Measurements from ENCODE around the gene ZNF273.
"Not testable (repeated sequence)": the region's sequence is repeated elsewhere in the genome, so short reads cannot be mapped to it uniquely, and the experiment has no call there.

ZNF273 gene

GRCh38 chr7:64902806-64903721, at the start of gene ZNF273:
ZNF273 (plus strand) TSS chr7:64903273; CDS start chr7:64903318, 45 bp downstream.
- peak; percentile 69 to 78 (median 75) for DNase-seq (ENCODE audit: low read depth in 3 of 3, low spot score in 1 of 3)

- DNase-seq (ENCODE audit: low read depth in 3 of 3, low spot score in 1 of 3) = no peak
Measured at GRCh38 chr7:64853679-64854078, 49.4 kb upstream of the ZNF273 start.

- no peak for DNase-seq (ENCODE audit: low read depth in 3 of 3, low spot score in 1 of 3)
Measured at GRCh38 chr7:64854969-64855368, 48.1 kb upstream of the ZNF273 start.

DNA sequence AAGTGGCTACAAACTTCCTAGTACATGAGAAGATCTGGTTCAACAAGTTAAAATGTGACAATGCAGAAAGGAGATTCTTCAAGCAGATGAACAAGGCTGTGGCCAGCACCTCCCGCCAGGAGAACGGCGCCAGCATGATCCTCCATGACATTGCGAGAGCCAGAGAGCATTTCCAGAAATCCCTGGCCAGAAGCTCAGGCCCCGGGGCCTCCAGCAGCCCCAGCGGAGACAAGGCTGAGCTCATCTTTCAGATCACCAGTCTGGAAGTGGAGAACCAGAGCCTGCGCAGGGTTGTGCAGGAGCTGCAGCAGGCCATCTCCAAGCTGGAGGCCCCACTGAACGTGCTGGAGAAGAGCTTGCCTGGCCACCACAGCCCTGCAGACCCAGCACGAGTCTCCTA, 40.1 kb upstream of the ZNF273 start:
- no peak for DNase-seq (ENCODE audit: low read depth in 3 of 3, low spot score in 1 of 3)

- DNase-seq (ENCODE audit: low read depth in 3 of 3, low spot score in 1 of 3) = not testable (repeated sequence)
Measured at GRCh38 chr7:64863530-64863929, 39.5 kb upstream of the ZNF273 start.

- no peak for DNase-seq (ENCODE audit: low read depth in 3 of 3, low spot score in 1 of 3)
Measured at GRCh38 chr7:64863969-64864368, 39.1 kb upstream of the ZNF273 start.

DNA sequence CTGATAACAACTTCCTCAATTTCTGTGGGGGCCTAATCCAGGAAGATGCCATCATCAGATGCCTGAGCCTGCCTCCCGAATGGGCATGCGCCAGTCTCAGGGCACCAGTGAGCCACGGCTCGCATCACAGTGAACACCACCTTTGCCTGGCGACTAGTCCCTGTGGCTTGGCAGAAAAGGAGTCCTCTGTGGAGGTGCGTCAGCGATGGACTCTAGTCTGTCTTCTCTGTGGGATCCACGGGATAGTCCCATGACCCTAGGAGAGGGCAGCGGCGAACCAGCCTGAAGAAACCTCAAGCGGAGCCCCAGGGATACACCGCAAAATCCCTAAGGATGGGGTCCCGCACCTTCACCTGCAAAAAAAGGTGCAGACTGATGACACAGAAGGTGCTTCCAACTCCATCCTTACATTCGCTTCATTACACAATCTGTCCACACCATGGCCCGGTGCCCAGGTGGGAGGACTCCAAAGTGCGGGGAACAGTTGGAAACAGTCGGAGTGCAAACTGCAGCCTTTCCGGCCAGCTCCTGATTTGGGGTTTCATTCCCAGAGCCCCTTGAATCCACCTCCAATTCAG, 35.1 kb upstream of the ZNF273 start:
- no peak for DNase-seq (ENCODE audit: low read depth in 3 of 3, low spot score in 1 of 3)

GRCh38 chr7:64868499-64868898, 34.6 kb upstream of the ZNF273 start:
- DNase-seq (ENCODE audit: low read depth in 3 of 3, low spot score in 1 of 3) = no peak

- DNase-seq (ENCODE audit: low read depth in 3 of 3, low spot score in 1 of 3) = no peak
Measured at GRCh38 chr7:64869121-64869725, 33.9 kb upstream of the ZNF273 start.

DNA sequence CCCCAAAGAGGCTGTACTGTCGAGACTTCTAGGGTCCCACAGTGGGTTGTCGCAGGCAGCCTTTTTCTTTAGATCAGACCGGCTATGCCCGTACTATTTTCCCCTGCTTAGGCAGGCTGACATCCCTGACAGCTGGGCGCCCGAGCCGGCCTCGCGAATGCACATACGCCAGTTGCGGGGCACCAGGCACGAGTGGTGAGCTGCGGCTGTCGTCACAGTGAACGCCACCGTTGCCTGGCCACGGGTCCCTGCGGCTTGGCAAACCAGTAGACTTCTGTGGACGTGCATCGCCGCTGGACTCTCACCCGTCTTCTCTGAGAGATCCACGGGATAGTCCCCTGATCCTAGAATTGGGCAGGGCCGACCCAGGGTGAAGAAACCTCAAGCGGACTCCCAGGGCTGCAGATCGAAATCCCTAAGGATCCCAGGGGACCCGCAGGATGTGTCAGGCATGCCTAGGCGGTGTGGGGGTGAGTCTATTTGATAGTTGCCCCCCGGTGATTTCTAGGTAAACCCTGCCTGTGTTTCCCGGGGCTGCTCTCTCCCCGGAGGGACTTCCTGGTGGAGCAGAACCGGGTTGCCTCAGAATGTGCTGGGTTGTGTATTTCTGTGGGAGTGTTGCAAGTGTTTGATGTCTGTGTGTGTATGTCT, 33.0 kb upstream of the ZNF273 start:
- no peak for DNase-seq (ENCODE audit: low read depth in 3 of 3, low spot score in 1 of 3)

GRCh38 chr7:64870656-64871055, 32.4 kb upstream of the ZNF273 start:
- DNase-seq (ENCODE audit: low read depth in 3 of 3, low spot score in 1 of 3) = no peak

GRCh38 chr7:64871761-64872160, 31.3 kb upstream of the ZNF273 start:
- no peak for DNase-seq (ENCODE audit: low read depth in 3 of 3, low spot score in 1 of 3)

GRCh38 chr7:64872351-64873154, 30.5 kb upstream of the ZNF273 start:
- no peak for DNase-seq (ENCODE audit: low read depth in 3 of 3, low spot score in 1 of 3)

- DNase-seq (ENCODE audit: low read depth in 3 of 3, low spot score in 1 of 3) = no peak
Measured at GRCh38 chr7:64873155-64873500, 29.9 kb upstream of the ZNF273 start.

- DNase-seq (ENCODE audit: low read depth in 3 of 3, low spot score in 1 of 3) = no peak
Measured at GRCh38 chr7:64873517-64873916, 29.6 kb upstream of the ZNF273 start.

GRCh38 chr7:64874114-64874513, 29.0 kb upstream of the ZNF273 start:
- no peak for DNase-seq (ENCODE audit: low read depth in 3 of 3, low spot score in 1 of 3)

- no peak for DNase-seq (ENCODE audit: low read depth in 3 of 3, low spot score in 1 of 3)
Measured at GRCh38 chr7:64874562-64875250, 28.4 kb upstream of the ZNF273 start.

DNA sequence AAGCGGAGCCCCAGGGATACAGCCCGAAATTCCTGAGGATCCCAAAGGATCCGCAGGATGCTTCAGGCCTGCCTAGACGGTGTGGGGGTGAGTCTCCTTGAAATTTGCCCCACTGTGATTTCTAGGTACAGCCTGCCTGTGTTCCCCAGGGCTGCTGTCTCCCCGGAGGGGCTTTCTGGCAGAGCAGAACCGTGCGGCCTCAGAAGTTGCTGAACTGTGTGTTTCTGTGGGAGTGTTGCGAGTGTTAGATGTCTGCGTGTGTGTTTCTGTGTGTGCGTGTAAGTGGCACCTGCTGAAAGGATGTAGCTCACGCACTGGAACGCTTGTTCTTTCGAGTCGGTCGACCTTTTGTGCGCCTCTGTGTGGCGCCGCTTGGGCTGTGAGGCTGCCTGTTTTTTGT, 27.8 kb upstream of the ZNF273 start:
- no peak for DNase-seq (ENCODE audit: low read depth in 3 of 3, low spot score in 1 of 3)

DNA sequence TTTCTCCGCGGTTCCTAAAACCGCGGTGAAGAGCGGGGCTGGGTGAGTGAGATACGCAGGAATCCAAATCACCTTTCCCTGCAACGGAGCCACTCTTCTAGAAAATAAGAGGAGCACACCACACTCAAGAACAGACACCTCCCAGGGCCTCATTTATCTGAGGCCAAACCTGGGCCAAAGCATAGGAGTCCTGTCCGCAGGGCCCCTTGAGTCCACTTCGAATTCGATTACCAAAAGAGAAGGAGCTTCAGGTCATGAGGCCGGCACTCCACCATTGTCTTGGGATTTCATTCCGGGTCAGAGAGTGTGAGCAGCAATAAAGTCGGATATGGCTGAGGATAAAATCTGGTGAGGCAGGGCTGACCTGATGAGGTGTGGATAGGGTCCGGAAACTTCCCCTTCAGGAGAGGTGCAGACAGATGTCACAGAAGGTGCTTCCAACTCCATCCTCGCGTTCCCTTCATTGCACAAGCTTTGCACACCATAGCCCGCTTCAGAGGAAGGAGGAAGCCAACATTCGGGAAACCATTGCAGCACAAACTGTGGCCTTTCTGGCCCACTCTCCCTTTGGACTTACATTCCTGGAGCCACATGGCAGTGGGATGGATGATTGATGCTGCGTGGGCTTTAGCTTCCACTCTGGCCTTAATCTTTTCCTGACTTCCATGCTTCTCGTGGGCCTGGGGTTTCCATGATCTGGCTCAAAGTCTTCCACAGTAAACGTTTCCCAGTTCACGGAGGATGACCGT, 27.2 kb upstream of the ZNF273 start:
- no peak for DNase-seq (ENCODE audit: low read depth in 3 of 3, low spot score in 1 of 3)
